IMR-90 (cell line): Measurements from ENCODE around the gene PITPNM1. TPM values are rescaled to one million over a fixed set of nuclear protein-coding genes. Genes with fewer than 3 reads are reported as not detected.

Experiments
- ATAC-seq: fragments of 200-7000 bp; cut with Tn5 transposase; 2 replicates; pipeline ENCODE4 v1.9.1; 2020; ENCODE audit warnings: low read depth, mild to moderate bottlenecking, moderate library complexity
- BruUV-seq: library from RNA; stranded (reverse); fragments of 400-500 nt; replicated peaks from 2 replicates; lab custom pipeline; 2021; lab: Mats Ljungman, UMichigan
- CTCF ChIA-PET: fragments of 300-600 bp; formaldehyde crosslinking; extraction: SDS; loops from one replicate; lab custom pipeline; 2021; ENCODE audit warnings: antibody characterized with exemption; lab: Yijun Ruan, JAX
- POLR2A ChIA-PET: fragments of 300-600 bp; sonication (Branson Sonifier 250); formaldehyde crosslinking; loops from one replicate; lab custom pipeline; 2022; ENCODE audit warnings: antibody characterized with exemption; ENCODE audit not compliant: unreplicated experiment; lab: Charles Lee
- DNase-seq: peaks from one replicate; pipeline ENCODE4 v3.0.0; 2013
- H2AFZ ChIP-seq: replicated peaks from 2 replicates; pipeline ENCODE3; 2013; ENCODE audit warnings: low read length, mild to moderate bottlenecking; ENCODE audit not compliant: poor library complexity
- H2AK5ac ChIP-seq: 2 replicates; pipeline ENCODE4 v1.6.1; 2013; ENCODE audit warnings: low read depth, low read length, inconsistent platforms
- H2AK9ac ChIP-seq: replicated peaks from 2 replicates; pipeline ENCODE3; 2013; ENCODE audit warnings: mild to moderate bottlenecking, low read depth, low read length, moderate library complexity; ENCODE audit not compliant: poor library complexity
- H2BK120ac ChIP-seq: 2 replicates; pipeline ENCODE4 v1.6.1; 2013; ENCODE audit warnings: low read depth, low read length, inconsistent platforms
- H2BK15ac ChIP-seq: 3 replicates; pipeline ENCODE4 v1.6.1; 2013; ENCODE audit warnings: low read depth, low read length, inconsistent platforms
- H2BK20ac ChIP-seq: 2 replicates; pipeline ENCODE4 v1.6.1; 2013; ENCODE audit warnings: low read depth, mild to moderate bottlenecking, inconsistent platforms, low read length, moderate library complexity
- H2BK5ac ChIP-seq: 2 replicates; pipeline ENCODE4 v1.6.1; 2013; ENCODE audit warnings: mild to moderate bottlenecking, low read depth, low read length, inconsistent platforms; ENCODE audit not compliant: poor library complexity, severe bottlenecking
- H3K14ac ChIP-seq: replicated peaks from 2 replicates; pipeline ENCODE4 v1.6.1; 2013; ENCODE audit warnings: low read depth, low read length, inconsistent platforms
- H3K18ac ChIP-seq: 2 replicates; pipeline ENCODE4 v1.6.1; 2013; ENCODE audit warnings: low read depth, low read length, control low read depth
- H3K23ac ChIP-seq: 2 replicates; pipeline ENCODE4 v1.6.1; 2013; ENCODE audit warnings: low read depth, low read length, inconsistent platforms
- H3K27ac ChIP-seq: 2 replicates; pipeline ENCODE4 v1.5.1; 2013; ENCODE audit warnings: mild to moderate bottlenecking, control low read depth, low read length; ENCODE audit not compliant: insufficient read depth
- H3K27me3 ChIP-seq: 2 replicates; pipeline ENCODE4 v1.6.1; 2013; ENCODE audit warnings: low read length; ENCODE audit not compliant: control insufficient read depth, insufficient read depth
- H3K36me3 ChIP-seq: 2 replicates; pipeline ENCODE4 v1.6.1; 2013; ENCODE audit warnings: low read length, mixed read lengths; ENCODE audit not compliant: control insufficient read depth, insufficient read depth
- H3K4ac ChIP-seq: 2 replicates; pipeline ENCODE4 v1.6.1; 2013; ENCODE audit warnings: low read depth, low read length, inconsistent platforms
- H3K4me1 ChIP-seq: 2 replicates; pipeline ENCODE4 v1.6.1; 2013; ENCODE audit warnings: low read length, mixed read lengths; ENCODE audit not compliant: control insufficient read depth, insufficient read depth
- H3K4me2 ChIP-seq: 2 replicates; pipeline ENCODE4 v1.6.1; 2013; ENCODE audit warnings: low read depth, mild to moderate bottlenecking, control low read depth, low read length, moderate library complexity
- H3K4me3 ChIP-seq: 2 replicates; pipeline ENCODE4 v1.5.1; 2013; ENCODE audit warnings: low read depth, mild to moderate bottlenecking, control low read depth, low read length, moderate library complexity; ENCODE audit not compliant: insufficient read depth
- H3K56ac ChIP-seq: 2 replicates; pipeline ENCODE4 v1.6.1; 2013; ENCODE audit warnings: low read length, inconsistent platforms; ENCODE audit not compliant: insufficient read depth; ENCODE audit errors: extremely low read depth
- H3K79me1 ChIP-seq, 2 experiments: 2 replicates each; pipeline ENCODE4 v1.6.1; 2013; ENCODE audit warnings: low read length in 2 of 2, inconsistent platforms in 1 of 2, low read depth in 1 of 2
- H3K9ac ChIP-seq: 2 replicates; pipeline ENCODE4 v1.6.1; 2013; ENCODE audit warnings: low read depth, low read length, control low read depth
- H3K9me1 ChIP-seq: 2 replicates; pipeline ENCODE4 v1.6.1; 2013; ENCODE audit warnings: low read length, inconsistent platforms; ENCODE audit not compliant: insufficient read depth
- H3K9me3 ChIP-seq: 2 replicates; pipeline ENCODE4 v1.6.1; 2013; ENCODE audit warnings: low read length; ENCODE audit not compliant: control insufficient read depth, insufficient read depth
- H4K20me1 ChIP-seq: 2 replicates; pipeline ENCODE4 v1.6.1; 2013; ENCODE audit warnings: low read length, inconsistent platforms; ENCODE audit not compliant: insufficient read depth
- H4K5ac ChIP-seq: 2 replicates; pipeline ENCODE4 v1.6.1; 2013; ENCODE audit warnings: mild to moderate bottlenecking, low read depth, low read length, control low read depth
- H4K8ac ChIP-seq, 2 experiments: 2 replicates each; pipeline ENCODE4 v1.6.1; 2013; ENCODE audit warnings: low read depth in 2 of 2, low read length in 2 of 2, control low read depth in 1 of 2, inconsistent platforms in 1 of 2
- H4K91ac ChIP-seq: 2 replicates; pipeline ENCODE4 v1.6.1; 2013; ENCODE audit warnings: low read depth, low read length, inconsistent platforms; ENCODE audit not compliant: insufficient read depth
- BHLHE40 ChIP-seq: fragments of 150-350 bp; IDR thresholded peaks from 2 replicates; pipeline ENCODE4 v1.6.1; 2016; ENCODE audit warnings: mild to moderate bottlenecking, low read depth, low read length
- CEBPB ChIP-seq: IDR thresholded peaks from 2 replicates; pipeline ENCODE4 v1.6.1; 2012; ENCODE audit warnings: low read depth, low read length, improper control_type of control experiment
- CHD1 ChIP-seq: IDR thresholded peaks from 2 replicates; pipeline ENCODE4 v1.6.1; 2012; ENCODE audit warnings: low read depth, low read length, improper control_type of control experiment
- CTCF ChIP-seq: conservative IDR thresholded peaks from 2 replicates; pipeline ENCODE4 v1.5.1; 2012; ENCODE audit warnings: mild to moderate bottlenecking, low read depth, low read length, improper control_type of control experiment
- ELK1 ChIP-seq: fragments of 150-350 bp; IDR thresholded peaks from 2 replicates; pipeline ENCODE4 v1.6.1; 2016; ENCODE audit warnings: low read depth, mild to moderate bottlenecking, low read length, moderate library complexity, borderline replicate concordance
- FOS ChIP-seq: fragments of 150-350 bp; IDR thresholded peaks from 2 replicates; pipeline ENCODE4 v1.6.1; 2016; ENCODE audit warnings: low read depth, low read length
- MAFK ChIP-seq: IDR thresholded peaks from 2 replicates; pipeline ENCODE4 v1.6.1; 2012; ENCODE audit warnings: low read depth, low read length, improper control_type of control experiment
- MAZ ChIP-seq: IDR thresholded peaks from 2 replicates; pipeline ENCODE4 v1.6.1; 2012; ENCODE audit warnings: low read depth, mild to moderate bottlenecking, low read length, improper control_type of control experiment, moderate library complexity, borderline replicate concordance
- MXI1 ChIP-seq: IDR thresholded peaks from 2 replicates; pipeline ENCODE4 v1.6.1; 2012; ENCODE audit warnings: low read depth, mild to moderate bottlenecking, low read length, moderate library complexity, borderline replicate concordance
- NFE2L2 ChIP-seq: fragments of 150-350 bp; IDR thresholded peaks from 2 replicates; pipeline ENCODE4 v1.6.1; 2016; ENCODE audit warnings: low read depth, mild to moderate bottlenecking, low read length
- POLR2A ChIP-seq: IDR thresholded peaks from 2 replicates; pipeline ENCODE4 v1.6.1; 2012; ENCODE audit warnings: mild to moderate bottlenecking, low read depth, low read length
- RAD21 ChIP-seq: IDR thresholded peaks from 2 replicates; pipeline ENCODE4 v1.6.1; 2012; ENCODE audit warnings: low read length, improper control_type of control experiment
- RCOR1 ChIP-seq: IDR thresholded peaks from 2 replicates; pipeline ENCODE4 v1.6.1; 2012; ENCODE audit warnings: mild to moderate bottlenecking, low read length, improper control_type of control experiment; ENCODE audit not compliant: insufficient replicate concordance
- RFX5 ChIP-seq: IDR thresholded peaks from 2 replicates; pipeline ENCODE4 v1.8.0; 2012; ENCODE audit warnings: low read depth, mild to moderate bottlenecking, low read length, moderate library complexity
- USF2 ChIP-seq: fragments of 150-350 bp; IDR thresholded peaks from 2 replicates; pipeline ENCODE4 v1.6.1; 2017; ENCODE audit warnings: mild to moderate bottlenecking, antibody characterized with exemption, low read length, low read depth
- WGBS, 2 experiments: methylation state at CpG; one replicate each; pipeline versions ENCODE4 v1.1.5 to v1.1.7; 2013; ENCODE audit warnings: missing lambda C conversion rate in 2 of 2; ENCODE audit not compliant: insufficient read length in 1 of 2; ENCODE audit errors: extremely low coverage in 2 of 2; 5-methylcytosine and 5-hydroxymethylcytosine counted together
- dilution Hi-C: fragments of 300-500 bp; cut with HindIII; formaldehyde crosslinking; loops from one replicate; pipeline ENCODE4 v1.14.3; 2018; ENCODE audit warnings: low sequenced_read_pairs; ENCODE audit not compliant: unreplicated experiment
- in situ Hi-C: fragments of 300-500 bp; cut with MboI; formaldehyde crosslinking; loops from 3 replicates; pipeline ENCODE4 v1.14.3; 2019; ENCODE audit warnings: low sequenced_read_pairs, inconsistent platforms, mixed read lengths
- intact Hi-C: fragments of 100-400 bp; cut with micrococcal nuclease; formaldehyde crosslinking; loops from 2 replicates; pipeline ENCODE4 v1.10.0; 2022
- polyA plus RNA-seq, 3 experiments: library from polyadenylated mRNA; depleted of rRNA; stranded (reverse); fragments of >200 nt; gene quantifications; 2 replicates each; pipeline ENCODE4 v1.2.3, GENCODE V29; 2012; ENCODE audit warnings: low replicate concordance in 1 of 3
- total RNA-seq: library from RNA; depleted of rRNA; stranded (reverse); fragments of >200 nt; gene quantifications from 2 replicates; pipeline ENCODE4 v1.2.3, GENCODE V29; 2012

PITPNM1 gene
- total and polyA plus RNA-seq, 2 of the 4 experiments (the other 2 are of a cell fraction) = 5.0 to 15.4 TPM

GRCh38 chr11:67453816-67454732 lies 51.1 kb downstream of the PITPNM1 start:
- no TSS peak for BruUV-seq
- Histone ChIP-seq H3K79me1 (no peaks in the 10 kb centered on the region), H3K4me2 (no peak overlapping the region), H3K14ac (no peak overlapping the region), H3K4me1 (no peaks in the 10 kb centered on the region), H4K20me1 (no peaks in the 10 kb centered on the region), H4K5ac (no peak overlapping the region), H3K23ac (no peak overlapping the region), H3K9ac (no peak overlapping the region), H3K9me3 (no peaks in the 10 kb centered on the region), H2AK9ac (no peak overlapping the region), H2BK120ac (no peak overlapping the region), H3K27me3 (peaks cover 26% of the 10 kb centered on the region; the same call in 1 of the 2 replicates), H3K9me1 (no peaks in the 10 kb centered on the region), H3K56ac (no peak overlapping the region), H2BK20ac (no peak overlapping the region), H3K36me3 (no peaks in the 10 kb centered on the region), H2AK5ac (no peak overlapping the region), H2AFZ (no peak overlapping the region), H4K91ac (no peak overlapping the region), H3K4ac (no peak overlapping the region), H2BK15ac (no peak overlapping the region), H3K18ac (no peak overlapping the region), H4K8ac (no peak overlapping the region), H3K4me3 (no peak overlapping the region), H3K27ac (no peak overlapping the region), H2BK5ac (no peak overlapping the region)
- in situ Hi-C loops (no loop called here), intact Hi-C loops (no loop called here), dilution Hi-C loops (no loop called here)
- POLR2A ChIA-PET = no interaction called here
- CTCF ChIA-PET = no interaction called here
- ATAC-seq (no peak), DNase-seq (no peak)
- no CpG with 5 or more reads among the region's 21 CpGs for WGBS, 2 experiments
- TF ChIP-seq MAFK (no peak), CHD1 (no peak), MAZ (no peak), NFE2L2 (no peak), ELK1 (no peak), USF2 (no peak), FOS (no peak), POLR2A (no peak), BHLHE40 (no peak), RAD21 (no peak), RFX5 (no peak), RCOR1 (no peak), MXI1 (no peak), CEBPB (no peak), CTCF (no peak)
